Measurements from ENCODE around the gene CHMP4A. TPM values are rescaled to one million over a fixed set of nuclear protein-coding genes. Genes with fewer than 3 reads are reported as not detected.

CHMP4A gene
- polyA plus RNA-seq, 1 donor (not counting 4 experiments of a cell fraction or from before 2014, with no cell fraction given): 54.5 TPM

GRCh38 chr14:24196071-24197055, 16.9 kb downstream of the CHMP4A start:
- H3K9ac ChIP-seq (ENCODE audit: control insufficient read depth, extremely low read depth, insufficient read depth, low read length): peak overlapping the region; percentile 98
- H3K79me2 ChIP-seq (ENCODE audit: control insufficient read depth, insufficient read depth, low read length): peaks cover 46% of the 10 kb centered on the region
- H2AFZ ChIP-seq (ENCODE audit: control insufficient read depth, low read length): peak overlapping the region; percentile 90
- dilution Hi-C loops (cut with MboI; ENCODE audit: extremely low pct_ligation_motif_present, low sequenced_read_pairs): no loop called here
- no peaks in the 10 kb centered on the region for H3K27me3 ChIP-seq (ENCODE audit: control insufficient read depth, extremely low read depth, insufficient read depth, low read length)
- TF ChIP-seq EZH2 (IDR thresholded peaks at IDR 0.05; ENCODE audit: low read length) (no peak), CTCF (optimal IDR thresholded peaks at IDR 0.05 in 1 of 3, IDR thresholded peaks at IDR 0.05 in 1 of 3, conservative IDR thresholded peaks at IDR 0.05 in 1 of 3; ENCODE audit: extremely low read depth in 1 of 3, insufficient read depth in 2 of 3, low read length in 3 of 3) (no peak)
- no peaks in the 10 kb centered on the region for H4K20me1 ChIP-seq (ENCODE audit: control insufficient read depth, extremely low read depth, insufficient read depth, low read length)
- H3K27ac ChIP-seq (ENCODE audit: control insufficient read depth, insufficient read depth, low read length): peak overlapping the region; percentile 96
- H3K36me3 ChIP-seq (ENCODE audit: control insufficient read depth in 2 of 2, extremely low read depth in 1 of 2, insufficient read depth in 2 of 2, low read length in 2 of 2): peaks cover 5 to 17% of the 10 kb centered on the region in 2 experiments
- DNase-seq (ENCODE audit: low read depth, low spot score) (no peak), FAIRE-seq (no peak)
- peak overlapping the region; percentile 83 to 98 (median 96) for H3K4me3 ChIP-seq (ENCODE audit: control insufficient read depth in 2 of 3, extremely low read depth in 1 of 3, insufficient read depth in 2 of 3, low read depth in 1 of 3, low read length in 3 of 3)
- peaks cover 15% of the 10 kb centered on the region for H3K4me1 ChIP-seq (ENCODE audit: control insufficient read depth, extremely low read depth, insufficient read depth, low read length)
- peak overlapping the region; percentile 98 for H3K4me2 ChIP-seq (ENCODE audit: control insufficient read depth, extremely low read depth, insufficient read depth, low read depth, low read length)
- no peaks in the 10 kb centered on the region for H3K9me1 ChIP-seq (ENCODE audit: control insufficient read depth, extremely low read depth, insufficient read depth, low read length)
- H3K9me3 ChIP-seq (ENCODE audit: control insufficient read depth, low read depth, low read length): no peaks in the 10 kb centered on the region

GRCh38 chr14:24195186-24196070, 17.9 kb downstream of the CHMP4A start, which contains the start of gene TM9SF1:
Gene TM9SF1, minus strand, starts transcription at chr14:24195441. Its CDS starts 422 bp downstream, at chr14:24195019.
- Histone ChIP-seq H2AFZ (ENCODE audit: control insufficient read depth, low read length) (peak within 1 kb of the TSS; percentile 90), H3K36me3 (ENCODE audit: control insufficient read depth in 2 of 2, extremely low read depth in 1 of 2, insufficient read depth in 2 of 2, low read length in 2 of 2) (peaks cover 8 to 17% of the 10 kb centered on the region in 2 experiments), H3K4me3 (ENCODE audit: control insufficient read depth in 2 of 3, extremely low read depth in 1 of 3, insufficient read depth in 2 of 3, low read depth in 1 of 3, low read length in 3 of 3) (peak within 1 kb of the TSS; percentile 83 to 98 (median 96)), H3K4me1 (ENCODE audit: control insufficient read depth, extremely low read depth, insufficient read depth, low read length) (peaks cover 15% of the 10 kb centered on the region), H3K79me2 (ENCODE audit: control insufficient read depth, insufficient read depth, low read length) (peaks cover 48% of the 10 kb centered on the region), H3K4me2 (ENCODE audit: control insufficient read depth, extremely low read depth, insufficient read depth, low read depth, low read length) (peak within 1 kb of the TSS; percentile 98), H3K9me1 (ENCODE audit: control insufficient read depth, extremely low read depth, insufficient read depth, low read length) (no peaks in the 10 kb centered on the region), H3K9ac (ENCODE audit: control insufficient read depth, extremely low read depth, insufficient read depth, low read length) (peak within 1 kb of the TSS; percentile 98), H3K27ac (ENCODE audit: control insufficient read depth, insufficient read depth, low read length) (peak within 1 kb of the TSS; percentile 96), H3K9me3 (ENCODE audit: control insufficient read depth, low read depth, low read length) (no peaks in the 10 kb centered on the region), H3K27me3 (ENCODE audit: control insufficient read depth, extremely low read depth, insufficient read depth, low read length) (no peaks in the 10 kb centered on the region), H4K20me1 (ENCODE audit: control insufficient read depth, extremely low read depth, insufficient read depth, low read length) (no peaks in the 10 kb centered on the region)
- DNase-seq (ENCODE audit: low read depth, low spot score): peak; percentile 30
- no peak for TF ChIP-seq EZH2 (IDR thresholded peaks at IDR 0.05; ENCODE audit: low read length)
- TF ChIP-seq CTCF (optimal IDR thresholded peaks at IDR 0.05 in 1 of 3, IDR thresholded peaks at IDR 0.05 in 1 of 3, conservative IDR thresholded peaks at IDR 0.05 in 1 of 3; ENCODE audit: extremely low read depth in 1 of 3, insufficient read depth in 2 of 3, low read length in 3 of 3): no peak
- no peak for FAIRE-seq
- dilution Hi-C loops (cut with MboI; ENCODE audit: extremely low pct_ligation_motif_present, low sequenced_read_pairs): no loop called here

Data from keratinocyte (primary cell).